ENCODE results near the gene GJB2.

Gene GJB2

GRCh38 chr13:20192836-20193161 is at the start of gene GJB2:
GJB2 (minus strand) TSS chr13:20192938; CDS start chr13:20189581, 3,357 bp downstream.
- no peak for DNase-seq (ENCODE audit: extremely low read depth in 1 of 2, low read depth in 1 of 2)

DNA sequence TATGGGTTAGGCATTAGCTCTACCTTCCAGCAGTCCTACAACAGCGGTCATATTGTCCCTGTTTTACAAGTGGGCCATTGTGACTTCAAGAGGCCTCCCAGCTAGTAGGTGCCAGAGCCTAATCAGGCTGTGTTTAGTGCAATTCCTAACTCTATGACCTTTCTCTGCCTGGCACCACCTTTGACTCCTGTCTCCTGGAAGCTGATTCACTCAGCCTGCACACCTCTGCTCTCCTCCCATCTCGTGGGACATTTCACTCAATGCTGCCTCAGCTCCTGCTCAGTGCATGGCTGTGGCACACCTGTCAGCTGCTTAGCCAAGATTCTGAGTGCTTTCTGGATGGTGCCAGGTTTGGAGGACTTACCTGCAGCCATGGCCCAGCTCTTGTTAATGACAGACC is 48.9 kb upstream of the GJB2 start:
- DNase-seq (ENCODE audit: extremely low read depth in 1 of 2, low read depth in 1 of 2) = no peak

GRCh38 chr13:20239748-20240147 is 47.0 kb upstream of the GJB2 start:
- no peak for DNase-seq (ENCODE audit: extremely low read depth in 1 of 2, low read depth in 1 of 2)

DNA sequence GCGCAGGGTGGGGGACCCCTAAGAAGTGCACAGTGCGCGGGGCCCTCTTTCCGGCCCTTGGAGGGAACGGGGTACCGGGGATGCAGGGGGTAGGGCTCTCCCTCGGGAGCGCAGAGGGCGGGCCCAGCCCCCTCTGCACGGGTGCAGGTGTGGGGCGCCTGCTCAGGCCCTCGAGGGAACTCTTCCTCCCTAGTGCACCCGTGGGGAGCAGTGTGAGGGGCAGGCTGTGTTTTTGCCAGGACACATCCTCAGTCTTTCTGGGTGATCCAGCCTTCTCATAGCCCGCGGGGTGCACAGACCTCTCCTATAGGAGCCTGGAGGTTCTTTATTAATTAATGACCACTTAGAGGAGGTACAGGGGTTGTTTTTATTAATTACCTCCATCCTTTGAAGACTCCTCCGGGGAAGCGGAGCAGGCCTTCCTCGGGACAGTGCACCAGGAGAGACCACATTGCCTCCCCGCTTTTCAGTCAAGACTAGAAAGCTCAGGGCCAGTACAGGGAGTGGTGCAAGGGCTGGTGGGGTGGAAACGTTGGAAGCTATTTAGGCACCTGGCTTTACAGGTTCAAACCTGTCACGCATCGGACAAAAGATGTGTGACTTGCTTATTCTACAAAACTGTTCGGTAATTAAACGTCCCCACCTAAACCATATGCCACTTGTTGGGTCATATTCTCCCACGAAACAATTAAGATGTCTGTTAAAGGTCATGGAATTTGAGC is 40.0 kb upstream of the GJB2 start:
- DNase-seq (ENCODE audit: extremely low read depth in 1 of 2, low read depth in 1 of 2) = no peak

DNA sequence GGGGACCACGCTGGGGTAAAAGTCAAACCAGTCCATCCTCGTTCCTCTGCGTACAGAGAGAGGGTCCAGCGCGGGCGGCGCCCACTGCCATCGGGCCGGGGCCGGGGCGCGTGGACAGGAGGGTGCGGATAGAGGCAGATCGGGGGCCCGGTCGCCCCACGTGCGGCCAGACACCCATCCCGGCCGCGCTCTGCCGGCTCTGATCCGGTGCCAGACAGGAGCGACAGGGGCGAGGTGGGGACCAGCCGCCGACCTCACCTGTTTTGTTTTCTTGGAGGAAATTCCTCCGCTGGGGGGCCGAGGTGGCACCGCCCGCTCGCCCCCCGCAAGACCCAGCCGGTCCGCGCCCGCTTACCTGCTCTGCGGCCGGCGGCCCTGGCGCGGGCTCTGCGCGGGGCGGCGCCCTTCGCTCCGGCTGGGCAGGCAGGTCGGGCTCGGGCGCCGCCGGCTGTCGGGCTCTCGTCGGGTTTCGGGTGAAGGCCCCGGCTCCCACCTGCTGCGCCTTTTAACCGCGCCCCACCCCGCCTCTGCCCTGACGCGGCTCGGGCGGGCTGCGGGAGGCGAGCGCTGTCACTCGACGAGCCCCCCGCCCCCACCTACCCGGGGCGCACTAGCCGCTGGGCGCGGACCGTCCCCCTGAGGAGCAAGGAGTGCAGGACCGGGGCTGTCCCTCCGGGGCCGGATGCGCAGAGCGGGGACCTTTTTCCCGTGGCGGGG is 39.3 kb upstream of the GJB2 start, which contains the start of gene GJB6:
GJB6 (minus strand) TSS at position 481 of the 717 bp plus-strand sequence. CDS start 8,839 bp downstream, outside the sequence.
- peak in 1 of 2 donors; percentile 11 for DNase-seq (ENCODE audit: extremely low read depth in 1 of 2, low read depth in 1 of 2)

GRCh38 chr13:20230913-20231838 is 38.4 kb upstream of the GJB2 start:
- DNase-seq (ENCODE audit: extremely low read depth in 1 of 2, low read depth in 1 of 2) = no peak

DNA sequence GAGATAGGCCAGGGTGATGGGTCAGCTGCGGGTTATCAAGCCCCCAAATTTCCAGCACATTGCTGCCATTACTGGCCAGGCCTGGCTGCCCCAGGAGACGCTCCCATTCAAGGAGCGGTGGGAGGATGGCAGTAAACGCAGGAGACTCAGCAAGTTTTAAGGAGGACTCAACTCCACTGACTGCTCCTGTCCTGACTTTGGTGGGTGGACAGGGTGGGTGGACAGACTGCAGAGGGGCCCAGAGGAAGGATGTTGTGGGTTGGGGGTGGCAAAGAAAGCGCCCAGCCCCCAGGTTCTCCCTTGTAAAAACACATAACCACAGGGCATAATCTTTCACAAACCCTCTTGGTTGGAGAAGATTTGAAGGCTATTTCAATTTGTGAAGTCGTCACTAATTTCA is 35.0 kb upstream of the GJB2 start:
- DNase-seq (ENCODE audit: extremely low read depth in 1 of 2, low read depth in 1 of 2) = no peak

DNA sequence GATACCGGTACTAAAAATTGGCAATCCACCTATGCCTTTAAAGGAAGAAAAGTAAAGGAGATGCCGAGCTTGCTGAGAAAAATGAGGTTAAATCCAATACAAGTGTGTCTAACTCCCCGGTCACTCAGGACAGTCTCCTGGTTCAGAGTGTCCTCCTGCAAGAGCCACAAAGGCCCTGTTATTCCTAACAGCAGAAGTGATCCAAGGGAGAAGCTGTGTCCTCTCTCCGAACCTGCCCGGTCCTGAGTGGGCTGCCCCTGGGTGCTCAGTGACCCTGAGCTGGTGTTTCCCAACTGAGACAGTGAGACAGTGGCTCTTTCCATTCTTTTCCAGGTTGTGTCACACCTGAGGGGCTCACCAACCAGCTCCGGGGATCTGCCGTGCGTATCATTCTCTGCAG is 34.5 kb upstream of the GJB2 start:
- no peak for DNase-seq (ENCODE audit: extremely low read depth in 1 of 2, low read depth in 1 of 2)

DNA sequence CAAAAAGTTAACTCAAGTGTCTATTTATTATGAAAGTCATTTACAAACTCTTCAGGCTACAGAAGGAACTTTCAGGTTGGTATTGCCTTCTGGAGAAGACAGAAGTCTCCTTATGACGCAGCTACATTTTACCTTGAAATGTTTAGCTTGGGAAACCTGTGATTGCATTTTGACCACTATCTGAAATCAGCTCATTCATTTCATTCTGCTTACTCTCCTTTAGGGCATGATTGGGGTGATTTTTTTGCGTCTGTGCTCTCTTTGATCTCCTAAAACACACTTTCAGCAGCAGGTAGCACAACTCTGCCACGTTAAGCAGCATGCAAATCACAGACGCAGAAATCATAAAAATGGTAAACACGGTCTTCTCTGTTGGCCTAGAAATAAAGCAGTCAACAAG is 29.8 kb upstream of the GJB2 start:
- no peak for DNase-seq (ENCODE audit: extremely low read depth in 1 of 2, low read depth in 1 of 2)

DNA sequence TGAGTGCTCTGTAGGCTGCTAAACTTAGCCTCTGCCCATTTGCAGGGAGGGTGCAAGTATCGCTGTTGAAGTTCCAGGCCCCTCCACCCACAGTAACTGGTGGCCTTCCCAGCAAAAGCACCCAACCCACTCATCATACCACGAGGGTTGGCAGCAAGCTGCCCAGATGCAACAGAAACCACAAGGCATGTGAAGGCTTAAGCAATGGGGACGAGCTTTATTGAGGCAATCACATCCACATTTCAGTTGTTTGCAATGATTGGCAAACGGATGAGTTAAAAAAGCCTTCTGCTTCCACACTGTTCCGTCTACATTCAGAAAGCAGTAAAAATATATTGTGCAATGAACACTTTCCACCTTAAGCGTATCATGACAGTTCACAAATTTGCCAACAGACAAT is 29.0 kb upstream of the GJB2 start:
- no peak for DNase-seq (ENCODE audit: extremely low read depth in 1 of 2, low read depth in 1 of 2)

DNA sequence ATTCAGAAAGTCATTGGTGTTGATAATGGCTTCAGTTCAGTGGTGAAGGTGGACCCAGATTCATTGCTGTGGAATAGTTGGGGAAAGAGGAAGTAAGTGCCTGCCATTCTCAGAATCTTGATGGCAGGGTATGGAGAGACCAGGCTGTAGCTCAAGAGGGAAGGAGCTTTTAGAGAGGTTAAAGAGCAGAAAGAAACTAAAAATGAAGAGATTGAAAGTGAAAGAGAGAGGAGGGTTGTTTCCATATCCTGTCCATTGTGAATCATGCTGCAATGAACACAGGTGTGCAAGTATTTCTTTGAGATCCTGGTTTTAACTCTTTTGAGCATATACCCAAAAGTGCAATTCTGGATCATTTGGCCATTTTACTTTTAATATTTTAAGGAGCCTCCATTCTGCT is 26.8 kb upstream of the GJB2 start:
- no peak for DNase-seq (ENCODE audit: extremely low read depth in 1 of 2, low read depth in 1 of 2)

GRCh38 chr13:20217168-20217567 is 24.4 kb upstream of the GJB2 start:
- DNase-seq (ENCODE audit: extremely low read depth in 1 of 2, low read depth in 1 of 2) = no peak

GRCh38 chr13:20209948-20210347 is 17.2 kb upstream of the GJB2 start:
- DNase-seq (ENCODE audit: extremely low read depth in 1 of 2, low read depth in 1 of 2) = no peak

- no peak for DNase-seq (ENCODE audit: extremely low read depth in 1 of 2, low read depth in 1 of 2)
Observed at GRCh38 chr13:20206698-20207235, 14.0 kb upstream of the GJB2 start.

DNA sequence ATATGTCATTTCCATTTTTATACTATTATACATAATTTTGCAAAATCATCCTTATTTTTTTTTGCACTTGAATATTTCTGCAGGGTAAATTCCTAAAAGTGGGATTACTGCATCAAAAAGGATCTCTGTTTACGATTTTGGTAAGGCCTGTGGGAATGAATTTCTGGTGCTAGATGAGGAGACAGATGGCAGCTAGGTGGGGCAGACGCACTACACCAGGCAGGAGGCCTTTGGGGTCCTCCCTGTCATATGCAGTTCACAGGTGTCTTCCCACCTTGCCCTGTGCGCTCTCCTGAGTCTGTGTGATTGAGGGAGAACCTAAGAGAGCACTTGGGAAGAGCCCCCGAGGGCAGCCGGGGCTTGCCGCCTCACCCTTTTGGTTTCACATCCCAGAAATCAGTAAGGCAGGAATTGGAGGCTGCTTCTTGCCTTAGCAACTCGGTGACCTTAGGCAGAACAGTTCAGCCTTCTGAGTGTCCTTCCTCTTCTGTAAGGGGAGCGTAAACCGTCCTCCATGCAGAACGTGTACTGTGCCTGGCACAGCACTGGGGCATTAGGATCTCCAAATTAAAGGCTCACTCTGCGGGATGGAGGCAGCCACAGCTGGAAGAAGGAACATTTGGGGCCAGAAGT is 13.4 kb upstream of the GJB2 start:
- DNase-seq (ENCODE audit: extremely low read depth in 1 of 2, low read depth in 1 of 2) = no peak

DNA sequence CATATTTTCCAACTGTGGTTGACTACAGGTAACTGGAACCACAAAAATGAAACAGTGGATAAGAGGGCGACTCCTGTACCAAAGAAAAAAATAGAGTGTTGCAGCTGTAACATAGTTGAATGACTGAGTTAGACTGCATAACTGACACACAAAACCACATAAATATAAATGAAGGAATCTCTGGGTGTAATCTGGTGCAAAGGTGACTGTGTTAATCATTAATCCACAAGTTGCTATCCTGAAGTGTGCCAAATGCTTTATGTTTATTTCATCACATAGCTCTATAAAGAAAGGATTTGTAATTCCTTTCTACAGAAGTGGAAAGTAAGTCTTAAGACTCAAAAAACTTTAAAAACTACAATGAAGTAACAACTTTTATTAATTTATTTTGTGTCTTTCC is 6.0 kb upstream of the GJB2 start:
- no peak for DNase-seq (ENCODE audit: extremely low read depth in 1 of 2, low read depth in 1 of 2)

GRCh38 chr13:20197361-20197834 is 4.7 kb upstream of the GJB2 start:
- no peak for DNase-seq (ENCODE audit: extremely low read depth in 1 of 2, low read depth in 1 of 2)

DNA sequence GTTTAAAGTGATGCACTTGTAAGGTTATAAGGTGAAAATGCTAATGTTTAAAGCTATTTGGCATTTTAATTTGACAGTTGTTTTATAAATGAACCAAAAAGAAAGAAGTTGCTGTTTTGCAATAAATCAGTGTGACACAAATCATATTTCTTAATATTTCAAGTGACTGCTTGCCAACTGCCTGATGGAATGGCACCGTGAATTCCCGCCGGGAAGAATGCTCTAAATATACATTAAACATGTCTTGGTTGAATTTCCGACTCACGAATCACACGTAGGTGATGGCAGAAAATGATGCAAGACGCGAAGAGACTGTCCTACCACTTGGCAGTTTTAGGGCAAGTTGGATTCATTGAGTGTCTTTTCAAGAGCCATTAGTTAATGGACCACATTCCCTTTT is 3.1 kb upstream of the GJB2 start:
- no peak for DNase-seq (ENCODE audit: extremely low read depth in 1 of 2, low read depth in 1 of 2)

DNA sequence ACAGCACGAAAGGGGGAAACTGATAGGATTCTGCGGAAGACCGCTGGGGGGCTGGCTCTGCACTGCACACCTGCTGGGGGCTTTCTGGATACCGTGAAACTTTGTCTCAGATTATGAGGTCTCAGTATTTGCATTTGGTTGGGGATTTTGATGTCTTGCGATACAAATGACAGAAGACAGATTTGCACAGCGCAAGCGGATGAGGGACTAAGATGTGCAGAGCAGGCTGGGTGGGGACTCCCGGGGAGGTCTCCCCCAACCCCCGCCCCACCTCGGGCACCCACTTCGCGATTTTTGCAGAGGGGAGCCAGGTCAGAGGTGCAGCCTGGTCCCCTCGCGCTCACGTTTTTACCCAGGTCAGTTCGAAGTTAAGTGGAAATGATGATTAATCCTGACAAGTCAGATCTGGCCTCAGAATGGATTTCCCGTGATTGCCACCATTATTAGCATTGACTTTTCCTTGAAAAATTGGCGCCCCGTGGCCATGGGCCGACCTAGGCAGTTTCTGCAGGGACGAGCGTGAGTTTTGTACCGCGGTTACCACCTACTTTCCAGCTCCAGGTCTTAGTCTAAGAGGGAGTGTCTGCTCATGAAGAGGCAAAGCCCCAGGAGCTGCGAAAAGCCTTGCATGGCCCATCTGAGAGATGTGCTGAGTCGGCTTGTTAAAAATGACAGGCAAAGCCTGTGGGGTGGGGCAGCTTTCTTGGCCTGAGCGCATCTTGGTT is 1.3 kb upstream of the GJB2 start:
- no peak for DNase-seq (ENCODE audit: extremely low read depth in 1 of 2, low read depth in 1 of 2)

Data from activated CD8-positive, alpha-beta memory T cell treated with anti-CD3 and anti-CD28 coated beads for 1 hour (primary cell).